Calu3 (cell line): ENCODE measurements around the gene GNG11. TPM values are rescaled to one million over a fixed set of nuclear protein-coding genes. Genes with fewer than 3 reads are reported as not detected.

ENCODE experiments used
- BruUV-seq: library from RNA; stranded (reverse); fragments of 400-500 nt; replicated peaks from 2 replicates; lab custom pipeline; 2021; lab: Mats Ljungman, UMichigan
- CTCF ChIA-PET: fragments of 300-600 bp; sonication (Branson Sonifier 250); formaldehyde crosslinking; loops from one replicate; lab custom pipeline; 2022; ENCODE audit warnings: antibody characterized with exemption; lab: Charles Lee
- DNase-seq: peaks from one replicate; pipeline ENCODE4 v3.0.0; 2022
- H3K27ac Mint-ChIP-seq: one replicate; pipeline ENCODE4 v1.8.0; 2022; ENCODE audit warnings: mixed read lengths; ENCODE audit not compliant: unreplicated experiment
- H3K27me3 Mint-ChIP-seq: one replicate; pipeline ENCODE4 v1.8.0; 2022; ENCODE audit warnings: mixed read lengths; ENCODE audit not compliant: unreplicated experiment
- H3K36me3 Mint-ChIP-seq: one replicate; pipeline ENCODE4 v1.8.0; 2022; ENCODE audit warnings: mild to moderate bottlenecking, moderate library complexity, mixed read lengths; ENCODE audit not compliant: insufficient read depth, unreplicated experiment
- H3K4me1 Mint-ChIP-seq: one replicate; pipeline ENCODE4 v1.8.0; 2022; ENCODE audit warnings: mild to moderate bottlenecking, low read depth, mixed read lengths; ENCODE audit not compliant: unreplicated experiment
- H3K4me3 Mint-ChIP-seq: one replicate; pipeline ENCODE4 v1.8.0; 2022; ENCODE audit warnings: mild to moderate bottlenecking, low read depth, moderate library complexity, mixed read lengths; ENCODE audit not compliant: unreplicated experiment
- H3K9me3 Mint-ChIP-seq: one replicate; pipeline ENCODE4 v1.8.0; 2022; ENCODE audit warnings: low read depth, mixed read lengths; ENCODE audit not compliant: unreplicated experiment
- CTCF ChIP-seq: fragments of 200-600 bp; IDR thresholded peaks from one replicate; pipeline ENCODE4 v1.8.0; 2022; ENCODE audit warnings: antibody characterized with exemption; ENCODE audit not compliant: unreplicated experiment
- intact Hi-C: fragments of 100-400 bp; cut with micrococcal nuclease; formaldehyde crosslinking; loops from one replicate; pipeline ENCODE4 v1.10.0; 2022; ENCODE audit not compliant: unreplicated experiment
- total RNA-seq: library from RNA; stranded (reverse); gene quantifications from 2 replicates; pipeline ENCODE4 v1.2.3, GENCODE V29; 2022

GNG11 gene
- total RNA-seq, 1 experiment from 2014 or later: 3.5 TPM

GRCh38 chr7:93948873-93949272 is 27.3 kb downstream of the GNG11 start:
- no peak overlapping the region for H3K4me3 Mint-ChIP-seq
- no peaks in the 10 kb centered on the region for H3K36me3 Mint-ChIP-seq
- no peak overlapping the region for H3K27ac Mint-ChIP-seq
- BruUV-seq: no TSS peak
- no peaks in the 10 kb centered on the region for H3K4me1 Mint-ChIP-seq
- CTCF ChIA-PET: interaction anchor here (0.7 kb wide), 1 partner anchor 22 kb away, joined by 3 read pairs; no protein-coding TSS in a partner anchor
- no peaks in the 10 kb centered on the region for H3K9me3 Mint-ChIP-seq
- H3K27me3 Mint-ChIP-seq: no peaks in the 10 kb centered on the region
- no peak for DNase-seq
- TF ChIP-seq CTCF: no peak
- intact Hi-C loops: no loop called here

GRCh38 chr7:93949423-93949822 is 27.9 kb downstream of the GNG11 start:
- H3K36me3 Mint-ChIP-seq: no peaks in the 10 kb centered on the region
- no peaks in the 10 kb centered on the region for H3K9me3 Mint-ChIP-seq
- CTCF ChIA-PET: interaction anchor here (0.7 kb wide), 1 partner anchor 22 kb away, joined by 3 read pairs; no protein-coding TSS in a partner anchor
- BruUV-seq: no TSS peak
- intact Hi-C loops: no loop called here
- DNase-seq: no peak
- H3K4me3 Mint-ChIP-seq: no peak overlapping the region
- H3K27me3 Mint-ChIP-seq: no peaks in the 10 kb centered on the region
- H3K4me1 Mint-ChIP-seq: no peaks in the 10 kb centered on the region
- H3K27ac Mint-ChIP-seq: no peak overlapping the region
- no peak for TF ChIP-seq CTCF

- DNase-seq: no peak
- Mint-ChIP-seq H3K36me3 (no peaks in the 10 kb centered on the region), H3K9me3 (no peaks in the 10 kb centered on the region), H3K27me3 (no peaks in the 10 kb centered on the region), H3K4me1 (no peaks in the 10 kb centered on the region), H3K4me3 (no peak overlapping the region), H3K27ac (no peak overlapping the region)
- intact Hi-C loops: no loop called here
- BruUV-seq: no TSS peak
- CTCF ChIA-PET: no interaction called here
- no peak for TF ChIP-seq CTCF
Measured at GRCh38 chr7:93955304-93955703, 33.8 kb downstream of the GNG11 start.

- Mint-ChIP-seq H3K36me3 (no peaks in the 10 kb centered on the region), H3K27me3 (no peaks in the 10 kb centered on the region), H3K4me1 (no peaks in the 10 kb centered on the region), H3K9me3 (no peaks in the 10 kb centered on the region), H3K4me3 (no peak overlapping the region), H3K27ac (no peak overlapping the region)
- CTCF ChIA-PET: no interaction called here
- no peak for TF ChIP-seq CTCF
- intact Hi-C loops: no loop called here
- no peak for DNase-seq
- no TSS peak for BruUV-seq
Measured at GRCh38 chr7:93957767-93958166, 36.2 kb downstream of the GNG11 start.
